GM23338 (cell line): ENCODE data around the gene DNAJC17. TPM values are rescaled to one million over a fixed set of nuclear protein-coding genes. Genes with fewer than 3 reads are reported as not detected.

Experiments used
- ATAC-seq: fragments of 200-7000 bp; cut with Tn5 transposase; 3 replicates; pipeline ENCODE4 v1.9.1; 2020
- DNase-seq: peaks from one replicate; pipeline ENCODE4 v3.0.0-alpha.2; 2015; ENCODE audit warnings: low spot score
- H2AFZ ChIP-seq: fragments of 200-600 bp; sonication (generic); 2 replicates; pipeline ENCODE4 v1.8.0; 2016; ENCODE audit warnings: antibody characterized with exemption, mild to moderate bottlenecking, moderate library complexity
- H3F3A ChIP-seq: fragments of 200-600 bp; sonication (generic); replicated peaks from 2 replicates; pipeline ENCODE4 v1.8.0; 2017; ENCODE audit warnings: antibody characterized with exemption, mixed run types, low read depth
- H3K27ac ChIP-seq: fragments of 200-600 bp; sonication (generic); 2 replicates; pipeline ENCODE4 v1.6.1; 2016; ENCODE audit warnings: low read depth
- H3K27me3 ChIP-seq: fragments of 200-600 bp; sonication (generic); 2 replicates; pipeline ENCODE4 v1.8.0; 2016; ENCODE audit warnings: mild to moderate bottlenecking, mixed run types, moderate library complexity; ENCODE audit not compliant: insufficient read depth
- H3K36me3 ChIP-seq: fragments of 200-600 bp; sonication (generic); 2 replicates; pipeline ENCODE4 v1.8.0; 2016; ENCODE audit warnings: mild to moderate bottlenecking; ENCODE audit not compliant: insufficient read depth
- H3K4me1 ChIP-seq: fragments of 200-600 bp; sonication (generic); 2 replicates; pipeline ENCODE4 v1.8.0; 2016; ENCODE audit warnings: mild to moderate bottlenecking, moderate library complexity; ENCODE audit not compliant: insufficient read depth
- H3K4me2 ChIP-seq: fragments of 200-600 bp; sonication (generic); 2 replicates; pipeline ENCODE4 v1.7.1; 2017; ENCODE audit warnings: mixed run types
- H3K4me3 ChIP-seq: fragments of 200-600 bp; sonication (generic); 2 replicates; pipeline ENCODE4 v1.6.1; 2016; ENCODE audit warnings: mixed run types
- H3K79me2 ChIP-seq: fragments of 200-600 bp; sonication (generic); replicated peaks from 2 replicates; pipeline ENCODE4 v1.8.0; 2017; ENCODE audit warnings: mild to moderate bottlenecking; ENCODE audit not compliant: insufficient read depth
- H3K9me2 ChIP-seq: fragments of 200-600 bp; sonication (generic); 2 replicates; pipeline ENCODE4 v1.8.0; 2017; ENCODE audit not compliant: insufficient read depth
- H4K20me1 ChIP-seq: fragments of 200-600 bp; sonication (generic); replicated peaks from 2 replicates; pipeline ENCODE4 v1.8.0; 2017; ENCODE audit warnings: mild to moderate bottlenecking; ENCODE audit not compliant: insufficient read depth
- H3K27ac Mint-ChIP-seq: 2 replicates; pipeline ENCODE4 v1.8.0; 2020; ENCODE audit warnings: inconsistent platforms, mild to moderate bottlenecking, moderate library complexity, mixed read lengths
- H3K27me3 Mint-ChIP-seq: 3 replicates; pipeline ENCODE4 v1.8.0; 2022; ENCODE audit warnings: low read depth, mild to moderate bottlenecking, moderate library complexity, mixed read lengths, inconsistent platforms; ENCODE audit not compliant: insufficient read depth, poor library complexity
- H3K36me3 Mint-ChIP-seq: 3 replicates; pipeline ENCODE4 v1.8.0; 2021; ENCODE audit warnings: low read depth, mild to moderate bottlenecking, inconsistent platforms, moderate library complexity, mixed read lengths
- H3K4me1 Mint-ChIP-seq: 3 replicates; pipeline ENCODE4 v1.8.0; 2020; ENCODE audit warnings: mild to moderate bottlenecking, inconsistent platforms, mixed read lengths
- H3K4me3 Mint-ChIP-seq: 3 replicates; pipeline ENCODE4 v1.8.0; 2021; ENCODE audit warnings: moderate library complexity, mild to moderate bottlenecking, inconsistent platforms, mixed read lengths
- H3K9me3 Mint-ChIP-seq: 3 replicates; pipeline ENCODE4 v1.8.0; 2020; ENCODE audit warnings: moderate library complexity, mild to moderate bottlenecking, inconsistent platforms, mixed read lengths
- EZH2 ChIP-seq: fragments of 200-600 bp; sonication (generic); IDR thresholded peaks from one replicate; pipeline ENCODE4 v1.8.0; 2017; ENCODE audit warnings: antibody characterized with exemption, mild to moderate bottlenecking, low read depth; ENCODE audit not compliant: unreplicated experiment
- EZH2phosphoT487 ChIP-seq: fragments of 200-600 bp; sonication (generic); IDR thresholded peaks from one replicate; pipeline ENCODE4 v1.8.1; 2018; ENCODE audit warnings: antibody characterized with exemption; ENCODE audit not compliant: unreplicated experiment
- JUNB ChIP-seq: IDR thresholded peaks from one replicate; pipeline ENCODE4 v1.6.1; 2016; ENCODE audit warnings: antibody characterized with exemption; ENCODE audit not compliant: unreplicated experiment
- NANOG ChIP-seq: IDR thresholded peaks from 2 replicates; pipeline ENCODE4 v1.6.1; 2016; ENCODE audit warnings: antibody characterized with exemption, borderline replicate concordance
- POLR2AphosphoS5 ChIP-seq: IDR thresholded peaks from 2 replicates; pipeline ENCODE4 v1.6.1; 2016; ENCODE audit warnings: antibody characterized with exemption, low read depth
- ZNF114 ChIP-seq: fragments of 250-450 bp; sonication (Bioruptor Pico); IDR thresholded peaks from 2 replicates; pipeline ENCODE4 v1.5.0; 2020; ENCODE audit warnings: mild to moderate bottlenecking, moderate library complexity
- ZNF331 ChIP-seq: fragments of 250-450 bp; sonication (Bioruptor Pico); IDR thresholded peaks from 2 replicates; pipeline ENCODE4 v1.5.0; 2020; ENCODE audit warnings: low read depth, mild to moderate bottlenecking, moderate library complexity
- polyA plus RNA-seq: library from polyadenylated mRNA; unstranded; fragments of >200 nt; fragmentation: Nextera tagmentation; extraction: Ambion mirVana; gene quantifications from 2 replicates; pipeline ENCODE4 v1.2.1, GENCODE V29; 2016
- total RNA-seq: library from RNA; depleted of rRNA; stranded (reverse); fragments of >200 nt; shearing (Covaris generic); gene quantifications from 2 replicates; pipeline ENCODE4 v1.2.3, GENCODE V29; 2014
- TF ChIP-seq, protein P1 (sequence below): IDR thresholded peaks from one replicate; pipeline ENCODE4 v1.6.1; 2018; ENCODE audit warnings: antibody characterized with exemption; ENCODE audit not compliant: unreplicated experiment
- TF ChIP-seq, protein P2 (sequence below): IDR thresholded peaks from 2 replicates; pipeline ENCODE4 v1.6.1; 2016; ENCODE audit warnings: antibody characterized with exemption

DNAJC17 gene
- total and polyA plus RNA-seq, 2 experiments from 2014 or later, result 23.0 to 77.6 TPM

DNA sequence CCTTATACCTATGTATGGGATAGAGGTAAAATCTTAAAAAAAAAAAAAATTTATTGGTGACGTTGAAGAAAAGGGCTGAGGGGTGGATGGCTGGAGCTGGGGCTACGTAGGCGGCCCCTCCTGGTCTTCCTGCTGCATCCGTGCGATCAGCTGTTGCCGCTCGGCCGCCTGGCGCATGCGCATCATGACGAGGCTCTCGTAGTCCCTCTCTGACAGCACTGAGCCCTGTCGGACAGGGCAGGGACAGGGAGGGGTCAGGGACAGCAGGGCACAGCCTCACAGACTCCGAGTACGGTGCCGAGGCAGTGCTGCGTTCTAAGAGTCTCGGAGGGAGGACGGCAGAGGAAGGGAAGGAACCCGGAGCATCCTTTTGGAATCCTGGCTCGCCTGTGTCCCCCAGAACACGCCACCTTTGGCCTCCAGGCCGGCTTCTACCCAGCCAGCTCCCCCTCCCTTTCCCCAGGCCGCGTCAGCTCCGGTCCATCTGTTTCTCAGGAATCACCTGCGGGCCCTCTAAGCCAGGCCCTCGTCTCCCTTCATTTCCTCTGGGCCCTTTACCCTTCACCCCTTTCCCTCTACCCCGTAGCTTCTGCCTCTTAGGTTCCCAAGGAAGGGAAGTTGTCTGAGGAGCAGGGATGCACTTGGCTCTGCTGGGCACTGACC is 39.3 kb downstream of the DNAJC17 start:
- no peak overlapping the region for H3K4me2 ChIP-seq
- no peak overlapping the region for H3K27ac ChIP-seq
- peaks cover 25% of the 10 kb centered on the region for H3K27me3 Mint-ChIP-seq
- no peak overlapping the region for H3K4me3 Mint-ChIP-seq
- H4K20me1 ChIP-seq, result no peaks in the 10 kb centered on the region
- no peak overlapping the region for H2AFZ ChIP-seq
- no peaks in the 10 kb centered on the region for H3K79me2 ChIP-seq
- ATAC-seq (no peak), DNase-seq (no peak)
- H3K4me1 Mint-ChIP-seq, result peaks cover 39% of the 10 kb centered on the region
- H3K36me3 ChIP-seq, result no peaks in the 10 kb centered on the region
- H3K36me3 Mint-ChIP-seq, result no peaks in the 10 kb centered on the region
- no peaks in the 10 kb centered on the region for H3K9me3 Mint-ChIP-seq
- peaks cover 15% of the 10 kb centered on the region for H3F3A ChIP-seq
- TF ChIP-seq ZNF331 (no peak), POLR2AphosphoS5 (no peak), ZNF114 (CRISPR knock-in tag) (no peak)
- TF ChIP-seq, protein P1, sequence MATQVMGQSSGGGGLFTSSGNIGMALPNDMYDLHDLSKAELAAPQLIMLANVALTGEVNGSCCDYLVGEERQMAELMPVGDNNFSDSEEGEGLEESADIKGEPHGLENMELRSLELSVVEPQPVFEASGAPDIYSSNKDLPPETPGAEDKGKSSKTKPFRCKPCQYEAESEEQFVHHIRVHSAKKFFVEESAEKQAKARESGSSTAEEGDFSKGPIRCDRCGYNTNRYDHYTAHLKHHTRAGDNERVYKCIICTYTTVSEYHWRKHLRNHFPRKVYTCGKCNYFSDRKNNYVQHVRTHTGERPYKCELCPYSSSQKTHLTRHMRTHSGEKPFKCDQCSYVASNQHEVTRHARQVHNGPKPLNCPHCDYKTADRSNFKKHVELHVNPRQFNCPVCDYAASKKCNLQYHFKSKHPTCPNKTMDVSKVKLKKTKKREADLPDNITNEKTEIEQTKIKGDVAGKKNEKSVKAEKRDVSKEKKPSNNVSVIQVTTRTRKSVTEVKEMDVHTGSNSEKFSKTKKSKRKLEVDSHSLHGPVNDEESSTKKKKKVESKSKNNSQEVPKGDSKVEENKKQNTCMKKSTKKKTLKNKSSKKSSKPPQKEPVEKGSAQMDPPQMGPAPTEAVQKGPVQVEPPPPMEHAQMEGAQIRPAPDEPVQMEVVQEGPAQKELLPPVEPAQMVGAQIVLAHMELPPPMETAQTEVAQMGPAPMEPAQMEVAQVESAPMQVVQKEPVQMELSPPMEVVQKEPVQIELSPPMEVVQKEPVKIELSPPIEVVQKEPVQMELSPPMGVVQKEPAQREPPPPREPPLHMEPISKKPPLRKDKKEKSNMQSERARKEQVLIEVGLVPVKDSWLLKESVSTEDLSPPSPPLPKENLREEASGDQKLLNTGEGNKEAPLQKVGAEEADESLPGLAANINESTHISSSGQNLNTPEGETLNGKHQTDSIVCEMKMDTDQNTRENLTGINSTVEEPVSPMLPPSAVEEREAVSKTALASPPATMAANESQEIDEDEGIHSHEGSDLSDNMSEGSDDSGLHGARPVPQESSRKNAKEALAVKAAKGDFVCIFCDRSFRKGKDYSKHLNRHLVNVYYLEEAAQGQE, result no peak
- no peaks in the 10 kb centered on the region for H3K9me2 ChIP-seq
- H3K27me3 ChIP-seq, result 0 out of 2 replicates have a peak, but pooled peaks cover 4% of the 10 kb centered on the region
- H3K4me3 ChIP-seq, result no peak overlapping the region
- H3K4me1 ChIP-seq, result peaks cover 17% of the 10 kb centered on the region
- no peak overlapping the region for H3K27ac Mint-ChIP-seq

DNA sequence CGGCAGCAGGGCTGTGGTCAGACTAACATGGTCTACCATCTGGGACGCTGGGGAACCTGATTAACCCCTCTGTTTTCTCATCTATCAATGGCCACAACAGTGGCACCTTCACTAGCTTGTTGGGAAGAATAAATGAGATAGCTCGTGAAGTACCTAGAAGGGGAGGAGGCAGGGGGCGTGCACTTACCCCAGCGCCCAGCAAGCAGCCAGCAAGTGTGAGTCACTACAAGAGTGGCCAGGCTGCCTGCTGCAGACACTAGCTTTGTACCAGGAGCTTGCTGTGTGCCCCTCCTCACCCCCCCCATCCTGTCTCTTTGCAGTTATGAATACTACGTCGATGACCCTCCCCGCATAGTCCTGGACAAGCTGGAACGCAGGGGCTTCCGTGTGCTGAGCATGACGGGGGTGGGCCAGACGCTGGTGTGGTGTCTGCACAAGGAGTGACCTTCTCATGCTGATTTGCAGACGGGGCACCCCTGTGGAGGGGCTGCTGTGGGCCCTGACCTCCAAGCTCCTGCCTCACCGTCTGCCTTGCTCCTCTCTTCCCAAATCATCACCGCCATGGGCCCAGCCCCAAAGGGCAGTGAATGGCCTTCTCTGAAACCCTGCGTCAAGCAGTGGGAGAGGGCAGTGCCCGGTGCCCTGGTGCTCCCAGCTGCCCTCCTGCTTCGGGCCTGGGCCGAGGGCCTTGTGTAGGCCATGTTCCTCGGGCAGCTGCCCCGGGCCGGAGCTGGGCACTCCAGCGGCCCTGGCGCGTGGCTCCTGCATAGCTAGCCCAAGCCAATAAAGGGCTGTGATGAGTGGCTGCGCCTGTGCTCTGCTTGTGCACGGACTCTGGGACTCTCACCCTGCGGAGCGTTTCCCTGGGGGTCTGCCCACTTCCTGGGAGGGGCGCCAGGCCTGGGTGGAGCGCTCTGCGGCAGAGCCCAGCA is 40.1 kb downstream of the DNAJC17 start:
- no peak for ATAC-seq
- peaks cover 41% of the 10 kb centered on the region for H3K4me1 Mint-ChIP-seq
- no peak overlapping the region for H3K4me2 ChIP-seq
- TF ChIP-seq ZNF114 (CRISPR knock-in tag), result no peak
- no peak for TF ChIP-seq EZH2phosphoT487
- no peak for TF ChIP-seq JUNB
- no peak for TF ChIP-seq EZH2
- no peak for TF ChIP-seq ZNF331
- no peak for TF ChIP-seq NANOG
- TF ChIP-seq, protein P2, sequence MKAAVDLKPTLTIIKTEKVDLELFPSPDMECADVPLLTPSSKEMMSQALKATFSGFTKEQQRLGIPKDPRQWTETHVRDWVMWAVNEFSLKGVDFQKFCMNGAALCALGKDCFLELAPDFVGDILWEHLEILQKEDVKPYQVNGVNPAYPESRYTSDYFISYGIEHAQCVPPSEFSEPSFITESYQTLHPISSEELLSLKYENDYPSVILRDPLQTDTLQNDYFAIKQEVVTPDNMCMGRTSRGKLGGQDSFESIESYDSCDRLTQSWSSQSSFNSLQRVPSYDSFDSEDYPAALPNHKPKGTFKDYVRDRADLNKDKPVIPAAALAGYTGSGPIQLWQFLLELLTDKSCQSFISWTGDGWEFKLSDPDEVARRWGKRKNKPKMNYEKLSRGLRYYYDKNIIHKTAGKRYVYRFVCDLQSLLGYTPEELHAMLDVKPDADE, result no peak

More for the DNA sequence above, 40.1 kb downstream of the DNAJC17 start:
- Histone ChIP-seq H2AFZ (no peak overlapping the region), H4K20me1 (no peaks in the 10 kb centered on the region), H3K27ac (no peak overlapping the region), H3K9me2 (no peaks in the 10 kb centered on the region), H3K4me1 (peaks cover 23% of the 10 kb centered on the region), H3K36me3 (no peaks in the 10 kb centered on the region), H3K4me3 (no peak overlapping the region), H3K27me3 (0 out of 2 replicates have a peak, but pooled peaks cover 4% of the 10 kb centered on the region), H3K79me2 (no peaks in the 10 kb centered on the region), H3F3A (peaks cover 15% of the 10 kb centered on the region)
- DNase-seq, result peak; percentile 23
- no peaks in the 10 kb centered on the region for H3K9me3 Mint-ChIP-seq
- no peak overlapping the region for H3K4me3 Mint-ChIP-seq
- no peaks in the 10 kb centered on the region for H3K36me3 Mint-ChIP-seq
- H3K27me3 Mint-ChIP-seq, result peaks cover 26% of the 10 kb centered on the region
- no peak overlapping the region for H3K27ac Mint-ChIP-seq
